ENCODE results near the gene MPZL1.

The MPZL1 gene
- 2.2 to 6.4 reads per million in 2 donors for total RNA-seq

DNA sequence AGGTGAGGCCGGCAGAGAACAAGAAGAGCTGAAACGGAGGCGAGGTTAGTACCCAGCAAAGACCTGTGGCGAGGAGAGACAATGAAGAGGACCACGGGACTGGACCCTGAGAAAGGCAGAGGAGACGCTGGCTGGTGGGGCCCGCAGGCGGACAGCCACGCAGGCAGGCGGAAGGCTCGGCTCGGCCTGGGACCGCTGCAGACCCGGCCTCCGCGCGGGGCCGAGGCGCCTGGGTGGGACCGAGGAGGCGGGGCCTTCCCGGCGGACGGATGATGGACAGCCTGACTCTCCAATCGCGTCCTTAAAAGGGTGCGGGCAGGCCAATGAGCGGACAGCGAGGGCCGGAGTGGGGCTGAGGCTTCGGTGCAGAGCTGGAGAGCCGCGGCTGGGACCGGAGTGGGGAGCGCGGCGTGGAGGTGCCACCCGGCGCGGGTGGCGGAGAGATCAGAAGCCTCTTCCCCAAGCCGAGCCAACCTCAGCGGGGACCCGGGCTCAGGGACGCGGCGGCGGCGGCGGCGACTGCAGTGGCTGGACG is at the start of gene MPZL1:
Gene MPZL1, plus strand, starts transcription at position 366 of the 535 bp plus-strand sequence. CDS start 170 bp downstream, outside the sequence.
- DNase-seq, result peak; percentile 65 to 94 (median 82)

DNA sequence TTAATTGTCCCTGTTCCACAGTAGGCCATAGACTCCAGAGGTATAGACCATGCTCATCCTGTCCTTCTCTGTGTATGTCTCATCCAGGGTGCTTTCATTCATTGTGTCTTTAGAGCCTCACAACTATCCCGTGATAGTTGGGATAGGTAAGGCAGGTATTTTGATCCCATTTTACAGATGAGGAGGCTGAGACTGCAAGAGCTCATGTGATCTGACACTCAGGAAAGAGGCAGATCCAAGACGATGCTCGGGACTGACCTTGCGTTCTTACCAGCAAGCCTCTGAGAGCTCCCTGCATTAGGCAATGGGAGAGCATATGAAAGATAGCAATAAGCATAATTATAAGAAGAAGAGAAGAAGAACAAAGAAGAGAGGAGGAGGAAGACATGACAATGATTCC is 49.0 kb upstream of the MPZL1 start:
- DNase-seq, result no peak

DNA sequence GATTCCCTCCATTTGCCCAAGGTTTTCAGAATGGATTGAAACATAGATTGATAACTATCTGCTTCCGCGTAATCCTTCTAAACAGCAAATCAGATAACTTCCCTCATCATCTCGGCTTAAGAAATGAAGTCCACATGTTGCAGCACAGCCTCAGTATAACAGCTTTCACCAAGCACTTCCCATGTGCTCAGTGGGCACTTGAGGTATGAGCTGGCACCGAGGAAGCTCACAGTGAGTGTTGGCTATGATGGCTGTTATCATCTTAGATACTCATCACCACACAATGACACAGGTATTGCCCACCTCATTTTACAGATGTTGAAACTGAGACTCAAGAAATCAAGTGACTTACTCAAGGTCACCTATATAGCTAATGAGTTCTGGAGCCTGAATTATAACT is 48.5 kb upstream of the MPZL1 start:
- no peak for DNase-seq

DNA sequence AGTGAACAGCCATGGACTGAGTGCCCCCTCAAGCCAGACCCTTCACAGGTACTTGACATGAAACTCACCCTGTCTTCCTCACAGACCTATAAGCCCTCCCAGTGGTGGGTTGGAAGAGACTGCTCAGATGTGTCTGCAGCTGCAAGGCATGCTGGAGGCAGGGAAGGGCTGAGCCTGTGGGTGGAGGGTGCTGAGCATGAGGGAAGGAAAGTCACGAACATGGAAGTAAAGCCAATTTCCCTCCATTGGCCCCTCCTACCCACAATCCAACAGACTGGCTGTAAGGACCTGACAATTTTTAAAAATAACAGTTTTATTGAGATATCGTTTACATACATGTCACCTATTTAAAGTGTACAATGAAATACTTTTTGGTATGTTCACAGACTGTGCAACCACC is 47.6 kb upstream of the MPZL1 start:
- DNase-seq, result no peak

DNA sequence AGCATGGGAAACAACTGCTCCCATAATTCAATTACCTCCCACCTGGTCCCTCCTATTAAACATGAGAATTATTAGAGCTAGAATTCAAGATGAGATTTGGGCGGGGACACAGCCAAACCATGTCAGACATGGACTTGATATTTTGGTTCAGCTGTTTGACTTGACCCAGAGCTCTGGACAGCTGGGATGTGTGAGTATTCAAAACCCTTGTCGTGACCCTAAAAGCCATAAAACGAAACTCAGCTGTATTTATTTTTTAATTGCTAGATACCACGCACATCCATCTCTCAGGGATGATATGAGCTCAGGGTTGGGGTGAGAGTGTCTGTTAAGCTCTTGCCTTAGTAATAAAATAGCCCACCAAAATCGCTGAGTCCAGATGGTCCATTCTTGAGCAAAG is 46.3 kb upstream of the MPZL1 start:
- DNase-seq, result no peak

DNA sequence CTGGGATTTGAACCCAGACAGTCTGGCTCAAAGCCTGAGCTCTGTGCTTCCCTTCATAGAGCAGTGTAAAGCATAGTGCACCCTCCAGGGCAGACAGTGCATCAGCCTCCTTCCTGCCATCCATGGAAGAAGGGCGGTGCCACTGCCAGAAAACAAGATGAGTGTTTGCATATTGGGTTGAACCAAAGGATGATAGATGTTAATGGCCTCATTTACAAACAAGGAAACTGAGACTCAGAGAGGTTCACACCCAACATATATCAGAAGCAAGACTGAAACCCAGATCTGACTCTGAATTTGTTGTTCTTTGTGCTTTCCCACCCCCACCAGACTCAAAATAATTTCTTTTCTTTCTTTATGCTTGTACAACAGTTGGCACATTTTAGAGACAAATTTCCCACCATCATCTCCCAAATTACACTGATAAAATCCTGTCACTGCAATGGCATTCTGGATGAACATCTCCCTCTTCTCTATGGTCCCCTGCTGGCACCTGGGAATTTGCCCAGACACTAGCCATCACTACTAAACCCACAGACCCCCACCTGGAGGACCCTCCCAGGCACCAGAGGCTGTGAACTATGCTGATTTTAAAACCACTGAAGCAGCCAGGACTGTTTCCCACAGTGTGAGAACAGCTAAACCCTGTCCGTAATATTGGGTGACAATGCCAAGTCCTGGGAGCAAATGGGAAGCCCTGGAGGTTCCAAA is 45.4 kb upstream of the MPZL1 start:
- no peak for DNase-seq

DNA sequence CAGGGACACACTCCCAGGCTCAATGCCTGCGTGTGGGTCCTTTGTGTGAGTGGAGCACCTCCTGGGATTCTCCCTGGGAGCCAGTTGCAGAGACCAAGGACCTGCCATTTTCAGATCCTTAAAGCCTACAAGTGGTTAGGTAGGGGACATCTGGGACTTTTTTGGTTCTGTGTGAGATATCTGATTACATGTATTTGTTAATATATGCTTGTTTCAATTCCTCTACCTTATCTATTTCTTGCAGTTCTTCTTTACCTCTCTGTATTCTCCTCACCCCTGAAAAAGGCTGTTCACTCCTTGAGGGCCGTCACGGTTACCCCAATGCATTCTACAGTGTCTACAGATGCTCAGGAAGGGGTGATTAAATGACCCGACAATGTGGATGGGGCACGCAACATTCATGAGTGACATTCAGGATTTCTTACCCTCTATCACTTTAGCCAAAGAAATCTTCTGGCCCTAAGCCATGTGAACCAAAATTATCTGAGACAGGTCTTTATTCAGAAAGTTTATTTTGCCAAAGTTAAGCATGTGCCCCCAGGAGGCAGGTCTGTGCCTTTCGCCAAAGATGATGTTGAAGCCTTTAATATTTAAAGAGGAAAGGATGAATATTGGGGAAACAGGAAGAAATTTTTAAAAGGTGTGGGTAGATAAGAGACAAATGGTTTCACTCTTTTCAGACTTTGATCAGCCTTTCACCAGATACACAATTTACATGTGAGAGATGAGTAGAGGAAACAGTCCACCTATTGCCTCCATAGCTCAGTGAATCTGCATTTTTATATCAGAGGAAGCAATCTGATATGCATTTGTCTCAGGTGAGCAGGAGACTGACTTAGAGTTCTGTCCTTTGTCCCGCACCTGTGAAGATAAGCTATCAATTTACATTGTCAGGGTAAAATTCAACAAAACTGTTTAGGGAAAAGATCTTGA is 44.6 kb upstream of the MPZL1 start:
- DNase-seq, result no peak

DNA sequence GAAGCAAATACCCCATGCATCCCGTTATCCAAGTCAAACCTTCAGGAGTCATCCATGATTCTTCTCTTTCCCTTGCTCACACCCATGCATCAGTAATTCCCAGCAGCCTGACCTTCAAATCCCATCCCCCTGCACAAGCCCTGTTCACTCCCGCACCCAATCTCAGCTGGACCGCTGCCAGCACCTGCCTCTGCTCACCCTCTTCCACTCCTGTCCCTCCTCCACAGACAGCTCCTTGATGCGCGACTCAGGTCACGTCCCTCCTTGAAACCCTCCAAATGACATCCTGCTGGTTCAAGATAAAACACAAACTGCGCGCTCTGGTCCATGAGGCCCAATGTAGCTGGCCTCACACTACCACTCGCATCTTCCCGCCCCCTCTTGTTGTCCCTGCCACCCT is 43.4 kb upstream of the MPZL1 start:
- DNase-seq, result no peak

DNA sequence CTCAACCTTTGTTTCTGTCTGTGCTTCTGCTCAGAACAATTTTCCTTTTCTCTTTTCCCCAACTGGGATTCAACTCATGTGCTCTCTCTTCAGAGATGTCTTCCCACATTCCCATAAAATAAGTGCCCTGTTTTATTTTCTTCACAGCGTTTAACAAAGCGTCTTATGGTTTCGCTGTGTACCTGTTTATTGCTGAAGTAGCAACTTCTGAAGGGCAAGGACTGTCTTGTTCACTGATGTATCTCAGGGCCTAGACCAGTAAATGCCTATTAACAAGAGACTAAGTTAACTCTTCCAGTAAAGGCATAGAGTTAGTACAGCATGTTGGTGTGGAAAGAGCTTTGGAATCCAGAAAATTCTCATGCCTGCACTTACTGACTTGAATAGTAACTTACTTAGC is 42.9 kb upstream of the MPZL1 start:
- DNase-seq, result no peak

DNA sequence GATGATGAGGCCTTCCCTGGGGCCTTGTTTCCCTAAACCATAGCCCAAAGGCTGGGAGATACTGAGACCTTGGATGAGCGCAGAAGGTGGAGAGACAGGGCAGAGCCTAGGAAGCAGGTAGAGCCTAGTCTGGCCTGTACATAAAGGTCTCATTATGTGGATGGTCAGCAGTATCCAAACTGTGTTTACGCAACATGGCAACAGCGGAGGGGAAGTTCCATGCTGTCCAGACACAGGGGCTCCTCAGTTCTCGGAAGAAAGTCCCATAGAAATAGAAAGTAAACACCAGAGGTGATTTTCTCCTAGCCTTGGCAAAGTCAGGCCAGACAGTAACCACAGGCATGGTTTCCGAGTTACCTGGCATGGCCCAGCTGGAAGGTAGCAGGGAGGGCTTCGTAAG is 42.1 kb upstream of the MPZL1 start:
- no peak for DNase-seq

DNA sequence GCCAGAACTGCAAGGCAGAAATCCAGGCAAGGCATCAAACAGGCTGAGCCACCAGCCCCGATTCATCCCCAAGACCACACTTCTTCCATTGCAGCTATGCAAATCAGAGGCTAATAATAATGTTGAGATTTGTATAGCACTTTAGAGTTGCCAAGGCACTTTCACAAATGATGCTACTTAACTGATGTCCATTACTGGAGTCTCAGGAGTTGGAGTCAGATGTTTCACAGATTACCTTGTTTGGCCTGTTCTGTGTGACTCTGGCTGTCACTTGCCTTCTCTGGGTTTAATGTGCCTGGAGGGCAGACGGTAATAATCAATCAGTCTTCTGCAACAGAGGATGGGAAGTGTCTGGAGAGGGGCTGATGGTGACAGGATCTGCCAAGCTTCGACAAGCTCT is 40.8 kb upstream of the MPZL1 start:
- DNase-seq, result no peak

DNA sequence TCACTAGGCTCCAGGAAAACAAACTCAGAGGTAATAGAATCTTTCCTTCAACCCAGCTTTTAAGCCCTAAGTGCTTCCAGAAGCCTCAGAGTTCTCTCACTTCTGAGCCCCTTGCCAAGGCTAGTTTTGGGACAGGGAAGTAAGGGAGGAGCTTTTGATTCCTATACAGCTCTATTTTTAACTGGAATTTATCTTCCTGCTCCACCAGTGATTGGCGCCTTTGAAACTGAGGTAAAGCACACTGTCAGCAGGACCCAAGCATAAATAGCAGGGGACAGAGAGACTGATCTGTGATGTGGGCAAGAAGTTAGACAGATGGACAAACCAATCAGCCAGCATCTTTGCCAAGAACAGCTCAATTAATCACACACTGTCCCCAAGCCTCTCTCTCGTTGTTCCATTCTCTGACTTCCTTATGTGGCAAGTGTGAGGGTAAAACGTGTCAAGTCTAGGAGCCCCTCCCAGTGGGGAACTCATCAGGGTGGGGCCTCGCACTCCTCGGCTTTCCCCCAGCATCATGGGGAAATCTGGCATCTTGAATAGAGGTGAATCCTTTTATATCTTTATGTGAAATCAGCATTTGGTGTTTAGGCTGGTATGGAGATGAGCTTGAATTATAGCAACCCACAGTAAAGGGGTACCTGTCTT is 40.2 kb upstream of the MPZL1 start:
- no peak for DNase-seq

DNA sequence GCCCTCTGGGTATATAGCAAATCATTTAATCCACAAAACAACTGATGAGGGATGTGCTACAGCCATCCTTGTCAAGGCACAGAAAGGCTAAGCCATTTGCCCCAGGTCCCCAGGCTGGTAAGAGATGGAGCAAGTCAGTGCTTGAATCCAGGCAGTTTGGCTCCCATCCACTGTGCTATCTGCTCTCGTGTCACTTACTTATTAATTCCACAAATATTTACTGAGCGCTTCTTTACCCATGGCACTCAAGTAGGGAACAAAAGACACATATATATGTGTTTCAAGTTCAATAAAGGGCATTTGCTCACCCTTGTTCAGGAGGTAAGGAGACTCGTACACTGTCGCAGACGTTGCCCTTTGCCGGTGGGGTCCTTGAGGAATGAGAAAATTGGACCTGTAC is 38.6 kb upstream of the MPZL1 start:
- no peak for DNase-seq

DNA sequence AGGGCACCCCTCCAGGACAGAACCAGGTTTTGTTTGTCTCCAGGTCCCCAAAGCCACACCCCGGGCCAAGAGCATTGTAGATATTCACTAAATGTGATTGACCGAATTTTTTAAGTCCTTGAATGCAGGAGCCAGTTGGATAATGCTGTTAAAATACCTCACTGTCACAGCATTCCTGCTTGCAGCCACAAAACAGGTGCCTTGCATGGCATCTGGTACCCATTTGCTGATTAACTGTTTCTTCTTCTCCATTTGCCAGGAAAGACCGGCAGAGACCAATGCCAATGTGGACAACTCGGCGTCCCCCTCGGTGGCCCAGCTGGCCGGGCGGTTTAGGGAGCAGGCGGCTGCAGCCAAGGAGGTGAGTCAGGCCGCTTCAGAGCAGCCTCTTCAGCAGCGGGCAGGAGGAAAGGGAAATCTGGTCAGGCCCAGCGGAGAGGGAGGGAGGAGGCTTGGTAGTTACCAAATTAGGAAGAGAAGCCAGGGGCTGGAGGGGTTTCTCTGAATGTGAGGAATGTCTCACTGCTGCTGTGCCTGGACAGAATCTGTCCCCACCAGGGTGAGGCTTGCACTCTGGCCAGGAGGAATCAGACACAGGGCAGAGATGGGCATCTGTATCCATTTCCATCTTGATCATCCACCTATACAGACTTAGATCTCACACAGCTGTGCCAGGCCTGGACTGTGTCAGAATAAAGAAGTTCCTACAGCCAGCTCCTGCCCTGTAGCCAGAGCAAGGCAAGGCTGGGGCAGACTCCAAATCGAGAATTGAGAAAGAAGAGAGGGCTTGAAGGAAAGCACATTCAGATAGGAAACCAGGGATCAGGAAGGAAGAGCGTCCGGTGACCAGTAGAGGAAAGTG is 37.9 kb upstream of the MPZL1 start:
- DNase-seq, result no peak

DNA sequence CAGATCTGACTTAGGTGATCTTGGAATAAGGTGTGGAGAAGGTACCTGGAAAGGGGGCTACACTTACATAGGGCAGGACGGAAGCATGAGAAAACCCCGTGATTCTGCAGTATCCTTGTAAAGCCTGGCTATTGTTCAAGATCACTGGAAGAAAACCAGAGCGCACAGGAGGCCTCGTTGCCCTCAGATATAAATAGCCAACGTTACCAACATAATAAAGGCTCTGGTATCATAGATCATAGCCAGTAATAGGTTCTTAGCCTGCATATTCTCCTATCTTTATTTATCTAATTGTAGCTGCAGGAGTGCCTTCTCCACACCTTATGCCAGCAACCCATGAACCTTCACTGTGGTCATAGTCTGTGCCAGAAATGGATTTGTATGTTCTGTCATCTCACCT is 35.9 kb upstream of the MPZL1 start:
- DNase-seq, result no peak

DNA sequence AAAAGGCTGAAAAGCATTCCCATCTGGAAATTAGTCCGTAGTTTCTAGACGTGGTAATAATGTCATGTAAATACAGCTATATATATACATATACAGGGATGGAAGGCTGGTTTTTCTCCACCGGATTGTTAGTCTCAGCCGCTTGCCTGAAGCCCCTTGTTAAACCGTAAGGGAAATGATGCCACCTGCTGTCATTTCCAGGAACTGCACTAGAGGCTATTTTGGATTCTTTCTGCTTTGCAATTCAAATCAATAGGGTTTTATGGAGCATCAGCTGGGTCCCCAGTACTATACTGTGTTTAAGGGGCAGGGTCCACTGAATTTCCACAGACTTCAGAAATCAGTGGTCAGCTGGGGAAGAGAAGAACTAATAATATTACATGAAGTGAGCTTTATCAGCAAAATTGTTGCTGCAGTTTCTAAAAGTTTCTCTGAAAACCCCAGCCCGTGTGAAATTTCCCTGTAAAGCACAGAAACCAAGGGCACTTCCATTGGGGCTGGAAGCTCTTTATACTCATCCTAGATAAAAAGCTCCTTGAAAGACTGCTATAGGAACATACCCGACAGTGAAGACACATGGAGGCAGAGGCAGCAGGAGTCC is 33.8 kb upstream of the MPZL1 start:
- DNase-seq, result peak; percentile 20 to 74 (median 58)

DNA sequence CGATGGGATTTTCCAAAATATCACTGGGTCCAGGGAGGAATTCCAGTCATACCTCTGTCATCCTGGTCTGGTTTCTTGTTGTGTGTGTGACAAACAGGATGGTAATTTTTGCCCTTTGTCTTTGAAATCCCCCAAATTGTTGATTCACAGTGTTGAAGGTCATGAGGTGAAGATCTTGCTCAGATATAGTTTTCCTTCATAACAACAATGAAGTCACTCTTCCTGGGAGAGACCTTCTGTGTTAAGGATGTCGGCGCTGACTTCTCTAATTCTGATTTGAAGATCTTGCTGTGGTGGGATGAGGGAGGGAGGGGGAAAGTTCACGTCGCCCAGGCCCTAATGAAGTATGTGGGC is 32.2 kb upstream of the MPZL1 start:
- no peak for DNase-seq

DNA sequence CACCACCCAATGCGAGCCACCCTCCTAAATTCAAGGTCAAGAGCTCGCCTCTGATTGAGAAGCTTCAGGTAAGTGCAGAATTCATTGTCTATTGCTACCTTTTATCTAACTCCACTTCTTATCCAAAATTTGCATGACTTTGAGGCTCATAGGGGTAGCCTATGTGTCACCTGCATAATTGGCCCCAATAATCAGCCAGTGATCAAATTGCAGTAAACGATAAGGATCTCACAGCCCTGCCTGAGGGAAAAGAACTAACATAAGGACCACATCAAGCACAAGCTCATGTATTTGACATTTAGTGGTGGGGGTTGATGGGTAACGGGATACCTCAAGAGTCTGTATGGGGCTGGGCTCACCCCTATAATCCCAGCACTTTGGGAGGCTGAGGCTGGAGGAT is 31.7 kb upstream of the MPZL1 start:
- no peak for DNase-seq

DNA sequence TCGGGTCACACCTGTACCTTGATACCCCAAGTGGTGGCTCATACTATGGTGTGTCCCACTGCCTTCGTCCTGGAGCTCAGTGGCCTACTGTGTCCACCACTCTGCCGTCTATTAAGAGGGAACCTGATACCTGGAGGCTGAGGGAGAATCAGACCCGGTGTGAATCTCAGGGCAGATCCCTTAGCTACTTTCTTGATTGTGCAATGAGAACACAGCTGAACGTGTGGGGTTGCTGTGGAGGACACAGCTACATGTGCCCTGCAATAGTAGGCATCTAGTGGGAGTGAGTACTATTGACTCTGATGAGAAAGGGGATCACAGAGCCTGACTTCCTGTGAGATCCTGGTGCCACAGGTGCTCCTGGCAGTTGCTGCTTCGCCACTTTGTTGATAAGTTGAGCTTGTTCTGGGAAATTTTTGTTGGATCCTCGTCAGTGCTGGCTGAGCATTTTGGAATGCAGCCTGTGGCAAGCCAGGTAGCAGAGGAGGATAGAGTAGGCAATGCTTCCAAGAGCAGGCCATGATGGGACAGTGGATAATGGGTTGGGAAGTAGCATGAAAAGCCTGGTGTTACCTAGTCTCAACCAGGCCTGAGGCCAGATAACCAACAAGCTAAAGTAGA is 28.2 kb upstream of the MPZL1 start:
- DNase-seq, result no peak

DNA sequence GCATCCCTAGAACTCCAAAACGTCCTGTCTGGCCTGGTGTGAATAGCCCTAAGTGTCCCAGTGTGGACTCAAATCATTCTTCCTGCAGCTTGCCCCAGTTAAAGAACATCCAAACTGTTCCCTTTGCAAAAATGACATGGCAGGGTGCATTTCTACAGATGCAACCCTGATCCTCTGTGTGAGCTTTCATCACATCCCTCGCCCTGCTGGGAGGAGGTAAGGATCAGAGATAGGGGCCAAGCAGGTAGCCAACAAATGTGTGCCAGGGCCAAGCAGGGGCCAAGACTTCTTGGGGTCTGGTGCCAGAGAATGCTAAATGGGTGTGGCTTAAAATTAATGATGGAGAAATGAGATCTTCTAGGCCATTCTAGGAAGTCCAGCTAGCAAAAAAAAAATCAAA is 27.1 kb upstream of the MPZL1 start:
- DNase-seq, result no peak

DNA sequence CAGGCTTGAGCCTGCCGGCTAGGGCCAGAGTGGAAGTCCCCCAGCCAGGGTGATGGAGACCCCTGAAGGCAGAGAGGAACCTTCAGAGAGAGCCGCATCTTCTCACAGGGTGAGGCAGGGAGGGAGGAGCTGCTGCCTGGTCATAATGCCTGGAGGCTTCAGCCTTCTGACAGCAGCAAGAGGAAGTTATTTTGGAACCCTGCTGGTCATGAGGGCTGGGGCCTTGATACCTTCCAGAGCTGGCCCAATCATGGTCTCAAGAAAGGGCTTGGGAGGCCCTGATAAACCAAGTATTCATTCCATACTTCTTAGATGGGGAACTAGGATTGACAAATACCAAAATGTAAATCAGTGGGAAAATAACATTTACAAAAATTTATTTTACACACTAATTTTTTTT is 26.6 kb upstream of the MPZL1 start:
- no peak for DNase-seq
